ENCODE results near the gene COL5A1. TPM values are rescaled to one million over a fixed set of nuclear protein-coding genes. Genes with fewer than 3 reads are reported as not detected.

COL5A1 gene
- total RNA-seq, 1 experiment from 2014 or later, result not detected

- no peak overlapping the region for H3K4me3 Mint-ChIP-seq (ENCODE audit: unreplicated experiment)
- no peak for DNase-seq (ENCODE audit: unreplicated experiment)
- peaks cover 47% of the 10 kb centered on the region for H3K27me3 Mint-ChIP-seq (ENCODE audit: insufficient read depth, unreplicated experiment)
- peaks cover 5% of the 10 kb centered on the region for H3K4me1 Mint-ChIP-seq (ENCODE audit: insufficient read depth, unreplicated experiment)
- H3K36me3 Mint-ChIP-seq (ENCODE audit: insufficient read depth, unreplicated experiment), result no peaks in the 10 kb centered on the region
- peaks cover 6% of the 10 kb centered on the region for H3K9me3 Mint-ChIP-seq (ENCODE audit: unreplicated experiment)
- ChIA-PET CTCF (interaction anchor here (0.6 kb wide), 1 partner anchor 398 kb away, joined by 3 read pairs; no protein-coding TSS in a partner anchor), POLR2A (no interaction called here)
- no TSS peak for BruUV-seq (replicated peaks)
- no peak for TF ChIP-seq CTCF (IDR thresholded peaks at IDR 0.05; ENCODE audit: unreplicated experiment)
- intact Hi-C loops (cut with micrococcal nuclease), result no loop called here
- H3K27ac Mint-ChIP-seq (ENCODE audit: low read depth, unreplicated experiment), result no peak overlapping the region
These were observed 229.4 kb downstream of the COL5A1 start for GRCh38 chr9:134870746-134871662.

GRCh38 chr9:134871697-134872340 is 230.2 kb downstream of the COL5A1 start:
- POLR2A ChIA-PET, result no interaction called here
- intact Hi-C loops (cut with micrococcal nuclease), result no loop called here
- no peak for DNase-seq (ENCODE audit: unreplicated experiment)
- H3K4me1 Mint-ChIP-seq (ENCODE audit: insufficient read depth, unreplicated experiment), result peaks cover 5% of the 10 kb centered on the region
- H3K27me3 Mint-ChIP-seq (ENCODE audit: insufficient read depth, unreplicated experiment), result peaks cover 55% of the 10 kb centered on the region
- TF ChIP-seq CTCF (IDR thresholded peaks at IDR 0.05; ENCODE audit: unreplicated experiment), result no peak
- H3K9me3 Mint-ChIP-seq (ENCODE audit: unreplicated experiment), result peaks cover 6% of the 10 kb centered on the region
- no peak overlapping the region for H3K27ac Mint-ChIP-seq (ENCODE audit: low read depth, unreplicated experiment)
- no TSS peak for BruUV-seq (replicated peaks)
- no peak overlapping the region for H3K4me3 Mint-ChIP-seq (ENCODE audit: unreplicated experiment)
- CTCF ChIA-PET, result no interaction called here
- H3K36me3 Mint-ChIP-seq (ENCODE audit: insufficient read depth, unreplicated experiment), result no peaks in the 10 kb centered on the region

- DNase-seq (ENCODE audit: unreplicated experiment), result no peak
- BruUV-seq (replicated peaks), result no TSS peak
- ChIA-PET POLR2A (no interaction called here), CTCF (no interaction called here)
- Mint-ChIP-seq H3K27ac (ENCODE audit: low read depth, unreplicated experiment) (no peak overlapping the region), H3K9me3 (ENCODE audit: unreplicated experiment) (peaks cover 6% of the 10 kb centered on the region), H3K27me3 (ENCODE audit: insufficient read depth, unreplicated experiment) (peaks cover 64% of the 10 kb centered on the region), H3K4me1 (ENCODE audit: insufficient read depth, unreplicated experiment) (peaks cover 5% of the 10 kb centered on the region), H3K36me3 (ENCODE audit: insufficient read depth, unreplicated experiment) (no peaks in the 10 kb centered on the region), H3K4me3 (ENCODE audit: unreplicated experiment) (no peak overlapping the region)
- TF ChIP-seq CTCF (IDR thresholded peaks at IDR 0.05; ENCODE audit: unreplicated experiment), result no peak
- intact Hi-C loops (cut with micrococcal nuclease), result no loop called here
These were observed 231.1 kb downstream of the COL5A1 start for GRCh38 chr9:134872482-134873231.

GRCh38 chr9:134875371-134875770 is 233.8 kb downstream of the COL5A1 start:
- BruUV-seq (replicated peaks), result no TSS peak
- intact Hi-C loops (cut with micrococcal nuclease), result no loop called here

More at GRCh38 chr9:134875371-134875770, 233.8 kb downstream of the COL5A1 start:
- no peak for DNase-seq (ENCODE audit: unreplicated experiment)
- peaks cover 5% of the 10 kb centered on the region for H3K4me1 Mint-ChIP-seq (ENCODE audit: insufficient read depth, unreplicated experiment)
- ChIA-PET POLR2A (no interaction called here), CTCF (no interaction called here)
- no peak overlapping the region for H3K4me3 Mint-ChIP-seq (ENCODE audit: unreplicated experiment)
- H3K27me3 Mint-ChIP-seq (ENCODE audit: insufficient read depth, unreplicated experiment), result peaks cover 91% of the 10 kb centered on the region
- peaks cover 6% of the 10 kb centered on the region for H3K9me3 Mint-ChIP-seq (ENCODE audit: unreplicated experiment)
- H3K36me3 Mint-ChIP-seq (ENCODE audit: insufficient read depth, unreplicated experiment), result no peaks in the 10 kb centered on the region
- H3K27ac Mint-ChIP-seq (ENCODE audit: low read depth, unreplicated experiment), result no peak overlapping the region
- no peak for TF ChIP-seq CTCF (IDR thresholded peaks at IDR 0.05; ENCODE audit: unreplicated experiment)

Measured in MCF 10A (cell line).